Activated T-helper 1 cell treated with anti-CD3 and anti-CD28 coated beads, Interleukin-12 subunit alpha, Interleukin-12 subunit beta, Interleukin-2, Interleukin-4 antibody, amounts not matched to agents 30 ng/mL and 10 ng/mL and 1 ng/mL, durations not matched to agents 14 hours and 24 hours and 36 hours (primary cell): ENCODE measurements around the gene ST6GALNAC3. TPM values are rescaled to one million over a fixed set of nuclear protein-coding genes. Genes with fewer than 3 reads are reported as not detected.

Source experiments
- DNase-seq: peaks from one replicate; pipeline ENCODE4 v3.0.0; 2021; ENCODE audit warnings: low spot score
- H3K27ac Mint-ChIP-seq: one replicate; pipeline ENCODE4 v1.8.0; 2021; ENCODE audit warnings: mild to moderate bottlenecking, mixed read lengths
- H3K27me3 Mint-ChIP-seq: one replicate; pipeline ENCODE4 v1.8.0; 2022; ENCODE audit warnings: mild to moderate bottlenecking, moderate library complexity, mixed read lengths; ENCODE audit not compliant: insufficient read depth
- H3K36me3 Mint-ChIP-seq: one replicate; pipeline ENCODE4 v1.8.0; 2021; ENCODE audit warnings: low read depth, mixed read lengths
- H3K4me1 Mint-ChIP-seq: one replicate; pipeline ENCODE4 v1.8.0; 2021; ENCODE audit warnings: low read depth, mixed read lengths
- H3K4me3 Mint-ChIP-seq: one replicate; pipeline ENCODE4 v1.8.0; 2021; ENCODE audit warnings: mild to moderate bottlenecking, moderate library complexity, mixed read lengths
- H3K9me3 Mint-ChIP-seq: one replicate; pipeline ENCODE4 v1.8.0; 2021; ENCODE audit warnings: mixed read lengths
- intact Hi-C: fragments of 100-400 bp; cut with micrococcal nuclease; formaldehyde crosslinking; loops from one replicate; pipeline ENCODE4 v1.15.1; 2024
- total RNA-seq: library from RNA; stranded (reverse); gene quantifications from 2 replicates; pipeline ENCODE4 v1.2.3, GENCODE V29; 2022

ST6GALNAC3 gene
- total RNA-seq, 1 donor from 2014 or later = not detected

GRCh38 chr1:76343356-76343755, 268.8 kb downstream of the ST6GALNAC3 start:
- H3K36me3 Mint-ChIP-seq = no peaks in the 10 kb centered on the region
- no peaks in the 10 kb centered on the region for H3K9me3 Mint-ChIP-seq
- intact Hi-C loops = no loop called here
- peaks cover 10% of the 10 kb centered on the region for H3K27me3 Mint-ChIP-seq
- no peak overlapping the region for H3K4me3 Mint-ChIP-seq
- H3K27ac Mint-ChIP-seq = no peak overlapping the region
- H3K4me1 Mint-ChIP-seq = no peaks in the 10 kb centered on the region
- no peak for DNase-seq

- Mint-ChIP-seq H3K36me3 (no peaks in the 10 kb centered on the region), H3K4me3 (no peak overlapping the region), H3K4me1 (no peaks in the 10 kb centered on the region), H3K27ac (no peak overlapping the region), H3K27me3 (peaks cover 7% of the 10 kb centered on the region), H3K9me3 (no peaks in the 10 kb centered on the region)
- no peak for DNase-seq
- intact Hi-C loops = no loop called here
Measured at GRCh38 chr1:76351655-76352054, 277.1 kb downstream of the ST6GALNAC3 start.

GRCh38 chr1:76352741-76353435, 278.3 kb downstream of the ST6GALNAC3 start:
- intact Hi-C loops = no loop called here

GRCh38 chr1:76354236-76354635, 279.7 kb downstream of the ST6GALNAC3 start:
- H3K4me3 Mint-ChIP-seq = no peak overlapping the region
- no peak overlapping the region for H3K27ac Mint-ChIP-seq
- intact Hi-C loops = no loop called here
- H3K36me3 Mint-ChIP-seq = no peaks in the 10 kb centered on the region
- no peaks in the 10 kb centered on the region for H3K4me1 Mint-ChIP-seq
- H3K9me3 Mint-ChIP-seq = no peaks in the 10 kb centered on the region
- H3K27me3 Mint-ChIP-seq = peaks cover 3% of the 10 kb centered on the region
- DNase-seq = no peak

More at GRCh38 chr1:76352741-76353435, 278.3 kb downstream of the ST6GALNAC3 start:
- Mint-ChIP-seq H3K4me1 (no peaks in the 10 kb centered on the region), H3K36me3 (no peaks in the 10 kb centered on the region), H3K9me3 (no peaks in the 10 kb centered on the region), H3K27ac (no peak overlapping the region), H3K27me3 (peaks cover 4% of the 10 kb centered on the region), H3K4me3 (no peak overlapping the region)
- DNase-seq = no peak

GRCh38 chr1:76366726-76367125, 292.2 kb downstream of the ST6GALNAC3 start:
- no peaks in the 10 kb centered on the region for H3K4me1 Mint-ChIP-seq

GRCh38 chr1:76371941-76372340, 297.4 kb downstream of the ST6GALNAC3 start:
- no peaks in the 10 kb centered on the region for H3K9me3 Mint-ChIP-seq
- no peak overlapping the region for H3K27ac Mint-ChIP-seq
- intact Hi-C loops = no loop called here
- DNase-seq = no peak
- no peaks in the 10 kb centered on the region for H3K36me3 Mint-ChIP-seq
- no peaks in the 10 kb centered on the region for H3K27me3 Mint-ChIP-seq
- H3K4me1 Mint-ChIP-seq = no peaks in the 10 kb centered on the region
- H3K4me3 Mint-ChIP-seq = no peak overlapping the region

More at GRCh38 chr1:76366726-76367125, 292.2 kb downstream of the ST6GALNAC3 start:
- Mint-ChIP-seq H3K36me3 (no peaks in the 10 kb centered on the region), H3K4me3 (no peak overlapping the region), H3K9me3 (peaks cover 5% of the 10 kb centered on the region), H3K27ac (no peak overlapping the region), H3K27me3 (no peaks in the 10 kb centered on the region)
- intact Hi-C loops = no loop called here
- DNase-seq = no peak

GRCh38 chr1:76374086-76374485, 299.5 kb downstream of the ST6GALNAC3 start:
- no peak for DNase-seq
- intact Hi-C loops = no loop called here
- Mint-ChIP-seq H3K27ac (no peak overlapping the region), H3K4me1 (no peaks in the 10 kb centered on the region), H3K9me3 (no peaks in the 10 kb centered on the region), H3K36me3 (no peaks in the 10 kb centered on the region), H3K4me3 (no peak overlapping the region), H3K27me3 (no peaks in the 10 kb centered on the region)

- no peaks in the 10 kb centered on the region for H3K9me3 Mint-ChIP-seq
- H3K27ac Mint-ChIP-seq = no peak overlapping the region
- intact Hi-C loops = no loop called here
- no peaks in the 10 kb centered on the region for H3K36me3 Mint-ChIP-seq
- H3K4me1 Mint-ChIP-seq = no peaks in the 10 kb centered on the region
- no peak overlapping the region for H3K4me3 Mint-ChIP-seq
- no peaks in the 10 kb centered on the region for H3K27me3 Mint-ChIP-seq
- no peak for DNase-seq
Measured at GRCh38 chr1:76377247-76377646, 302.7 kb downstream of the ST6GALNAC3 start.

GRCh38 chr1:76379506-76379905, 305.0 kb downstream of the ST6GALNAC3 start:
- Mint-ChIP-seq H3K27ac (no peak overlapping the region), H3K4me3 (no peak overlapping the region), H3K4me1 (no peaks in the 10 kb centered on the region), H3K27me3 (no peaks in the 10 kb centered on the region), H3K36me3 (no peaks in the 10 kb centered on the region), H3K9me3 (no peaks in the 10 kb centered on the region)
- DNase-seq = no peak
- intact Hi-C loops = no loop called here

GRCh38 chr1:76381450-76382097, 307.0 kb downstream of the ST6GALNAC3 start:
- Mint-ChIP-seq H3K4me3 (no peak overlapping the region), H3K27me3 (no peaks in the 10 kb centered on the region), H3K9me3 (no peaks in the 10 kb centered on the region), H3K27ac (no peak overlapping the region), H3K4me1 (no peaks in the 10 kb centered on the region), H3K36me3 (no peaks in the 10 kb centered on the region)
- intact Hi-C loops = no loop called here
- no peak for DNase-seq

- DNase-seq = no peak
- H3K36me3 Mint-ChIP-seq = no peaks in the 10 kb centered on the region
- peaks cover 2% of the 10 kb centered on the region for H3K27me3 Mint-ChIP-seq
- H3K4me1 Mint-ChIP-seq = no peaks in the 10 kb centered on the region
- H3K4me3 Mint-ChIP-seq = no peak overlapping the region
- H3K27ac Mint-ChIP-seq = no peak overlapping the region
- intact Hi-C loops = no loop called here
- H3K9me3 Mint-ChIP-seq = no peaks in the 10 kb centered on the region
Measured at GRCh38 chr1:76388261-76388660, 313.7 kb downstream of the ST6GALNAC3 start.

- no peak overlapping the region for H3K4me3 Mint-ChIP-seq
Measured at GRCh38 chr1:76390456-76390855, 315.9 kb downstream of the ST6GALNAC3 start.

GRCh38 chr1:76395059-76395458, 320.5 kb downstream of the ST6GALNAC3 start:
- Mint-ChIP-seq H3K4me3 (no peak overlapping the region), H3K4me1 (no peaks in the 10 kb centered on the region), H3K27ac (no peak overlapping the region), H3K27me3 (no peaks in the 10 kb centered on the region), H3K9me3 (no peaks in the 10 kb centered on the region), H3K36me3 (no peaks in the 10 kb centered on the region)
- intact Hi-C loops = no loop called here
- no peak for DNase-seq

More at GRCh38 chr1:76390456-76390855, 315.9 kb downstream of the ST6GALNAC3 start:
- DNase-seq = no peak
- no peak overlapping the region for H3K27ac Mint-ChIP-seq
- H3K36me3 Mint-ChIP-seq = no peaks in the 10 kb centered on the region
- no peaks in the 10 kb centered on the region for H3K4me1 Mint-ChIP-seq
- no peaks in the 10 kb centered on the region for H3K9me3 Mint-ChIP-seq
- H3K27me3 Mint-ChIP-seq = peaks cover 2% of the 10 kb centered on the region
- intact Hi-C loops = no loop called here
